ENCODE data around the gene TRPV4. TPM values are rescaled to one million over a fixed set of nuclear protein-coding genes. Genes with fewer than 3 reads are reported as not detected.
"Not testable (repeated sequence)": the region's sequence is repeated elsewhere in the genome, so short reads cannot be mapped to it uniquely, and the experiment has no call there.

Gene TRPV4
- total RNA-seq, 5 donors from 2014 or later (not counting 1 experiment from before 2014, with no cell fraction given), result not detected

- no peak overlapping the region for H3K27ac Mint-ChIP-seq
Observed at GRCh38 chr12:109861689-109862314, 28.6 kb upstream of the TRPV4 start.

GRCh38 chr12:109860977-109861376 lies 27.8 kb upstream of the TRPV4 start:
- H3K4me3 ChIP-seq (ENCODE audit: control insufficient read depth in 1 of 2, extremely low read depth in 1 of 2, low read length in 1 of 2), result no peak overlapping the region
- WGBS (ENCODE audit: insufficient coverage), result 92% methylated on average over 4 of the region's 5 CpGs
- no peak for ATAC-seq (replicated peaks in 1 of 4)

More at GRCh38 chr12:109861689-109862314, 28.6 kb upstream of the TRPV4 start:
- H3K36me3 ChIP-seq (ENCODE audit: control insufficient read depth in 2 of 2, extremely low read depth in 1 of 2, insufficient read depth in 1 of 2, low read length in 1 of 2), result peaks cover 6 to 20% of the 10 kb centered on the region in 2 donors
- H3K27ac ChIP-seq (ENCODE audit: low read length), result no peak overlapping the region
- CTCF ChIA-PET, result no interaction called here
- Mint-ChIP-seq H3K9me3 (no peaks in the 10 kb centered on the region), H3K4me3 (no peak overlapping the region), H3K4me1 (peaks cover 15 to 27% (median 20%) of the 10 kb centered on the region in 3 donors), H3K36me3 (peaks cover 18% of the 10 kb centered on the region), H3K27me3 (no peaks in the 10 kb centered on the region)
- DNase-seq (no peak), ATAC-seq (replicated peaks in 1 of 4) (no peak)
- no peak overlapping the region for H3K4me3 ChIP-seq (ENCODE audit: control insufficient read depth in 1 of 2, extremely low read depth in 1 of 2, low read length in 1 of 2)
- 94% methylated on average over 16 of the region's 17 CpGs for WGBS (ENCODE audit: insufficient coverage)
- H3K9me3 ChIP-seq, result no peaks in the 10 kb centered on the region
- H3K4me1 ChIP-seq (ENCODE audit: control insufficient read depth in 1 of 2, extremely low read depth in 1 of 2, insufficient read depth in 2 of 2, low read length in 2 of 2), result peaks cover 0 to 28% of the 10 kb centered on the region in 2 experiments
- H3K27me3 ChIP-seq (replicated peaks in 1 of 2; ENCODE audit: control insufficient read depth in 2 of 2, extremely low read depth in 1 of 2, insufficient read depth in 2 of 2, low read length in 1 of 2), result no peaks in the 10 kb centered on the region
- POLR2A ChIA-PET, result no interaction called here

GRCh38 chr12:109858764-109859163 lies 25.6 kb upstream of the TRPV4 start:
- Histone ChIP-seq H3K36me3 (ENCODE audit: control insufficient read depth in 2 of 2, extremely low read depth in 1 of 2, insufficient read depth in 1 of 2, low read length in 1 of 2) (peaks cover 13 to 41% of the 10 kb centered on the region in 2 donors), H3K4me1 (ENCODE audit: control insufficient read depth in 1 of 2, extremely low read depth in 1 of 2, insufficient read depth in 2 of 2, low read length in 2 of 2) (peaks cover 0 to 13% of the 10 kb centered on the region in 2 experiments), H3K27ac (ENCODE audit: low read length) (no peak overlapping the region), H3K27me3 (replicated peaks in 1 of 2; ENCODE audit: control insufficient read depth in 2 of 2, extremely low read depth in 1 of 2, insufficient read depth in 2 of 2, low read length in 1 of 2) (no peaks in the 10 kb centered on the region), H3K9me3 (no peaks in the 10 kb centered on the region), H3K4me3 (ENCODE audit: control insufficient read depth in 1 of 2, extremely low read depth in 1 of 2, low read length in 1 of 2) (no peak overlapping the region)
- Mint-ChIP-seq H3K27me3 (no peaks in the 10 kb centered on the region), H3K4me3 (no peak overlapping the region), H3K36me3 (peaks cover 21% of the 10 kb centered on the region), H3K9me3 (no peaks in the 10 kb centered on the region), H3K27ac (no peak overlapping the region), H3K4me1 (peaks cover 4 to 13% (median 7%) of the 10 kb centered on the region in 3 donors)
- ATAC-seq (replicated peaks in 1 of 4) (no peak), DNase-seq (no peak)
- 100% methylated on average over 1 of the region's 5 CpGs for WGBS (ENCODE audit: insufficient coverage)
- POLR2A ChIA-PET, result interaction anchor here in 1 of 2 donors (0.7 kb wide), 1 partner anchor 87 kb away, joined by 3 read pairs; no protein-coding TSS in a partner anchor
- CTCF ChIA-PET, result interaction anchor here (0.6 to 1.1 kb wide), 3 partner anchors 12 to 15 kb away, joined by 3 to 8 read pairs (median 3); no protein-coding TSS in a partner anchor

More at GRCh38 chr12:109860977-109861376, 27.8 kb upstream of the TRPV4 start:
- H3K4me3 Mint-ChIP-seq, result no peak overlapping the region
- H3K27me3 Mint-ChIP-seq, result no peaks in the 10 kb centered on the region
- ChIA-PET POLR2A (no interaction called here), CTCF (no interaction called here)
- peaks cover 18% of the 10 kb centered on the region for H3K36me3 Mint-ChIP-seq
- Histone ChIP-seq H3K36me3 (ENCODE audit: control insufficient read depth in 2 of 2, extremely low read depth in 1 of 2, insufficient read depth in 1 of 2, low read length in 1 of 2) (peaks cover 10 to 29% of the 10 kb centered on the region in 2 donors), H3K27me3 (replicated peaks in 1 of 2; ENCODE audit: control insufficient read depth in 2 of 2, extremely low read depth in 1 of 2, insufficient read depth in 2 of 2, low read length in 1 of 2) (no peaks in the 10 kb centered on the region), H3K9me3 (no peaks in the 10 kb centered on the region), H3K27ac (ENCODE audit: low read length) (no peak overlapping the region), H3K4me1 (ENCODE audit: control insufficient read depth in 1 of 2, extremely low read depth in 1 of 2, insufficient read depth in 2 of 2, low read length in 2 of 2) (peaks cover 0 to 28% of the 10 kb centered on the region in 2 experiments)
- H3K4me1 Mint-ChIP-seq, result peaks cover 15 to 22% (median 20%) of the 10 kb centered on the region in 3 donors
- no peaks in the 10 kb centered on the region for H3K9me3 Mint-ChIP-seq
- DNase-seq, result no peak
- H3K27ac Mint-ChIP-seq, result peak overlapping the region in 1 of 2 donors; percentile 1

GRCh38 chr12:109857715-109858114 lies 24.5 kb upstream of the TRPV4 start:
- Mint-ChIP-seq H3K9me3 (no peaks in the 10 kb centered on the region), H3K27ac (no peak overlapping the region), H3K4me1 (peaks cover 0 to 7% (median 2%) of the 10 kb centered on the region in 3 donors), H3K36me3 (peaks cover 24% of the 10 kb centered on the region), H3K27me3 (no peaks in the 10 kb centered on the region), H3K4me3 (no peak overlapping the region)
- Histone ChIP-seq H3K4me3 (ENCODE audit: control insufficient read depth in 1 of 2, extremely low read depth in 1 of 2, low read length in 1 of 2) (no peak overlapping the region), H3K4me1 (ENCODE audit: control insufficient read depth in 1 of 2, extremely low read depth in 1 of 2, insufficient read depth in 2 of 2, low read length in 2 of 2) (peaks cover 0 to 10% of the 10 kb centered on the region in 2 experiments), H3K36me3 (ENCODE audit: control insufficient read depth in 2 of 2, extremely low read depth in 1 of 2, insufficient read depth in 1 of 2, low read length in 1 of 2) (peaks cover 15 to 41% of the 10 kb centered on the region in 2 donors), H3K27ac (ENCODE audit: low read length) (no peak overlapping the region), H3K9me3 (no peaks in the 10 kb centered on the region), H3K27me3 (replicated peaks in 1 of 2; ENCODE audit: control insufficient read depth in 2 of 2, extremely low read depth in 1 of 2, insufficient read depth in 2 of 2, low read length in 1 of 2) (no peaks in the 10 kb centered on the region)
- ATAC-seq (replicated peaks in 1 of 4), result no peak
- CTCF ChIA-PET, result interaction anchor here in 1 of 2 donors (1.1 kb wide), 1 partner anchor 15 kb away, joined by 4 read pairs; no protein-coding TSS in a partner anchor
- POLR2A ChIA-PET, result no interaction called here
- no peak for DNase-seq
- 100% methylated on average over 3 of the region's 6 CpGs for WGBS (ENCODE audit: insufficient coverage)

- H3K27me3 ChIP-seq (replicated peaks in 1 of 2; ENCODE audit: control insufficient read depth in 2 of 2, extremely low read depth in 1 of 2, insufficient read depth in 2 of 2, low read length in 1 of 2), result no peaks in the 10 kb centered on the region
- Mint-ChIP-seq H3K9me3 (no peaks in the 10 kb centered on the region), H3K4me3 (no peak overlapping the region), H3K4me1 (peaks cover 0 to 7% (median 2%) of the 10 kb centered on the region in 3 donors), H3K36me3 (peaks cover 29% of the 10 kb centered on the region), H3K27me3 (no peaks in the 10 kb centered on the region), H3K27ac (no peak overlapping the region)
- H3K27ac ChIP-seq (ENCODE audit: low read length), result no peak overlapping the region
- 94% methylated on average over 13 of the region's 14 CpGs for WGBS (ENCODE audit: insufficient coverage)
- peaks cover 20 to 37% of the 10 kb centered on the region in 2 donors for H3K36me3 ChIP-seq (ENCODE audit: control insufficient read depth in 2 of 2, extremely low read depth in 1 of 2, insufficient read depth in 1 of 2, low read length in 1 of 2)
- no peak for ATAC-seq (replicated peaks in 1 of 4)
- POLR2A ChIA-PET, result no interaction called here
- peaks cover 0 to 10% of the 10 kb centered on the region in 2 experiments for H3K4me1 ChIP-seq (ENCODE audit: control insufficient read depth in 1 of 2, extremely low read depth in 1 of 2, insufficient read depth in 2 of 2, low read length in 2 of 2)
- no peak for DNase-seq
- CTCF ChIA-PET, result interaction anchor here in 1 of 2 donors (1.3 kb wide), 1 partner anchor 8 kb away, joined by 5 read pairs; no protein-coding TSS in a partner anchor
- H3K9me3 ChIP-seq, result no peaks in the 10 kb centered on the region
- H3K4me3 ChIP-seq (ENCODE audit: control insufficient read depth in 1 of 2, extremely low read depth in 1 of 2, low read length in 1 of 2), result no peak overlapping the region
Observed at GRCh38 chr12:109855377-109855776, 22.2 kb upstream of the TRPV4 start.

GRCh38 chr12:109850518-109850917 lies 17.3 kb upstream of the TRPV4 start:
- H3K36me3 Mint-ChIP-seq; H3K4me1 ChIP-seq (ENCODE audit: control insufficient read depth in 1 of 2, extremely low read depth in 1 of 2, insufficient read depth in 2 of 2, low read length in 2 of 2); H3K9me3 ChIP-seq; DNase-seq; H3K9me3 Mint-ChIP-seq; H3K27ac Mint-ChIP-seq; H3K27me3 ChIP-seq (replicated peaks in 1 of 2; ENCODE audit: control insufficient read depth in 2 of 2, extremely low read depth in 1 of 2, insufficient read depth in 2 of 2, low read length in 1 of 2); H3K4me1 Mint-ChIP-seq; H3K36me3 ChIP-seq (ENCODE audit: control insufficient read depth in 2 of 2, extremely low read depth in 1 of 2, insufficient read depth in 1 of 2, low read length in 1 of 2); ATAC-seq (replicated peaks in 1 of 4); H3K4me3 ChIP-seq (ENCODE audit: control insufficient read depth in 1 of 2, extremely low read depth in 1 of 2, low read length in 1 of 2); H3K4me3 Mint-ChIP-seq; H3K27ac ChIP-seq (ENCODE audit: low read length); H3K27me3 Mint-ChIP-seq; POLR2A ChIA-PET: not testable (repeated sequence)
- WGBS (ENCODE audit: insufficient coverage), result 93% methylated on average over 5 of the region's 6 CpGs
- CTCF ChIA-PET, result interaction anchor here (0.7 kb wide), 2 partner anchors 12 to 47 kb away, joined by 7 to 11 read pairs; no protein-coding TSS in a partner anchor
